ENCODE measurements around the gene DTX2.
"Not testable (repeated sequence)": the region's sequence is repeated elsewhere in the genome, so short reads cannot be mapped to it uniquely, and the experiment has no call there.

DNA sequence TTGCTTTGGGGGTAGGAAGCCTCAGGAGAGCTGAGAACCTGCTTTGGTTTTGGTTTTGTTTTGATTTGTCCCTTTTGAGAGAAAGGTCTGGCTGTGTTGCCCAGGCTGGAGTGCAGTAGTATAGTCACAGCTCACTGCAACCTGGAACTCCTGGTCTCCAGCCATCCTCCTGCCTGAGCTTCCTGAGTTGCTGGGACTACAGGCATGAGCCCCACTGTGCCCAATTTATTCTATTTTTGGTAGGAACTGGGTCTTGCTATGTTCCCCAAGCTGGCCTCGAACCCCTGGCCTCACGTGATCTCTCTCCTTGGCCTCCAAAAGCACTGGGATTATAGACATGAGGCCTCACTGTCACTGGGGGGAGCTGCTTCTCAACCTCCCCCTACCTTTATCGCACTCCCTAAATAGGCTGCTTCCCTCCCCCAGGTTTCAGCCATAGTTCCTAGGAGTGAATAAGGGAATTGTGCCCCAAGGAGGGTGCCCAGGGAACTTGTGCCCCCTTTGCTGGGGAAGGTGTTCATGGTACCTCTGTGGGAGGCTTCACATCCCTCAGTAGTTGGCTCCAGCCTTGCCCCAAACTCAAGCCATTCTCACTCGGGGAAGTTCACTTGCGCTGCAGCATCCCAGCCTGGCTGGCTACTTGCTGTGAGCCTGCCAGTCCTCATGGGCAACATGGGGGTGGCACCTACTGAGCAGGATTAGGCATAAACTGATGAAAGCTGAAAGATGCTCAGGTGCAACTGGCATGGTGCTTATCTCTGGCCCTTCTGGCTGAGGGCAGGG is 18.7 kb upstream of the DTX2 start:
- not testable (repeated sequence) for TF ChIP-seq CTCF, POLR2A, EP300, POLR2AphosphoS5 (IDR thresholded peaks at IDR 0.05)

Measured in sigmoid colon (tissue), 4 donors.